ENCODE data around the gene SLC22A13.

GRCh38 chr3:38323060-38323459 is 57.4 kb downstream of the SLC22A13 start:
- TF ChIP-seq, protein P1, sequence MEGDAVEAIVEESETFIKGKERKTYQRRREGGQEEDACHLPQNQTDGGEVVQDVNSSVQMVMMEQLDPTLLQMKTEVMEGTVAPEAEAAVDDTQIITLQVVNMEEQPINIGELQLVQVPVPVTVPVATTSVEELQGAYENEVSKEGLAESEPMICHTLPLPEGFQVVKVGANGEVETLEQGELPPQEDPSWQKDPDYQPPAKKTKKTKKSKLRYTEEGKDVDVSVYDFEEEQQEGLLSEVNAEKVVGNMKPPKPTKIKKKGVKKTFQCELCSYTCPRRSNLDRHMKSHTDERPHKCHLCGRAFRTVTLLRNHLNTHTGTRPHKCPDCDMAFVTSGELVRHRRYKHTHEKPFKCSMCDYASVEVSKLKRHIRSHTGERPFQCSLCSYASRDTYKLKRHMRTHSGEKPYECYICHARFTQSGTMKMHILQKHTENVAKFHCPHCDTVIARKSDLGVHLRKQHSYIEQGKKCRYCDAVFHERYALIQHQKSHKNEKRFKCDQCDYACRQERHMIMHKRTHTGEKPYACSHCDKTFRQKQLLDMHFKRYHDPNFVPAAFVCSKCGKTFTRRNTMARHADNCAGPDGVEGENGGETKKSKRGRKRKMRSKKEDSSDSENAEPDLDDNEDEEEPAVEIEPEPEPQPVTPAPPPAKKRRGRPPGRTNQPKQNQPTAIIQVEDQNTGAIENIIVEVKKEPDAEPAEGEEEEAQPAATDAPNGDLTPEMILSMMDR (IDR thresholded peaks at IDR 0.05 in 4 of 5, conservative IDR thresholded peaks at IDR 0.05 in 1 of 5) = no peak
- no peak for TF ChIP-seq POLR2A (IDR thresholded peaks at IDR 0.05)
